SK-N-SH (cell line): ENCODE data around the gene ANLN.

Experiments used
- EP300 ChIP-seq, 2 experiments: IDR thresholded peaks; 2 replicates each; pipeline versions ENCODE4 v1.4.0 to v1.6.1; 2012; ENCODE audit warnings: borderline replicate concordance in 1 of 2, low read depth in 1 of 2, low read length in 1 of 2
- NRF1 ChIP-seq: IDR thresholded peaks from 2 replicates; pipeline ENCODE4 v1.6.1; 2012; ENCODE audit warnings: low read depth, mild to moderate bottlenecking, low read length
- POLR2AphosphoS5 ChIP-seq: IDR thresholded peaks from 2 replicates; pipeline ENCODE4 v1.6.1; 2012; ENCODE audit warnings: low read depth, low read length
- RCOR1 ChIP-seq: fragments of 150-350 bp; IDR thresholded peaks from 2 replicates; pipeline ENCODE4 v1.6.1; 2017; ENCODE audit warnings: antibody characterized with exemption, low read length
- RXRA ChIP-seq: IDR thresholded peaks from 2 replicates; pipeline ENCODE4 v1.4.0; 2012; ENCODE audit warnings: low read depth, mild to moderate bottlenecking, borderline replicate concordance
- SMC3 ChIP-seq: IDR thresholded peaks from 2 replicates; pipeline ENCODE4 v1.6.1; 2012; ENCODE audit warnings: low read depth, low read length, improper control_type of control experiment
- YY1 ChIP-seq: IDR thresholded peaks from 2 replicates; pipeline ENCODE4 v1.4.0; 2012; ENCODE audit warnings: low read depth, mild to moderate bottlenecking
- TF ChIP-seq, protein P1 (sequence below): fragments of 200-600 bp; sonication (generic); IDR thresholded peaks from 2 replicates; pipeline ENCODE4 v1.6.1; 2017; ENCODE audit warnings: antibody characterized with exemption, mild to moderate bottlenecking, moderate library complexity
- TF ChIP-seq, protein P2 (sequence below): IDR thresholded peaks from 2 replicates; pipeline ENCODE4 v1.6.1; 2012; ENCODE audit warnings: mild to moderate bottlenecking, low read depth, low read length, moderate library complexity
- TF ChIP-seq, protein P3 (sequence below): fragments of 150-350 bp; IDR thresholded peaks from 2 replicates; pipeline ENCODE4 v1.6.1; 2017; ENCODE audit warnings: antibody characterized with exemption, low read length, low read depth, borderline replicate concordance

DNA sequence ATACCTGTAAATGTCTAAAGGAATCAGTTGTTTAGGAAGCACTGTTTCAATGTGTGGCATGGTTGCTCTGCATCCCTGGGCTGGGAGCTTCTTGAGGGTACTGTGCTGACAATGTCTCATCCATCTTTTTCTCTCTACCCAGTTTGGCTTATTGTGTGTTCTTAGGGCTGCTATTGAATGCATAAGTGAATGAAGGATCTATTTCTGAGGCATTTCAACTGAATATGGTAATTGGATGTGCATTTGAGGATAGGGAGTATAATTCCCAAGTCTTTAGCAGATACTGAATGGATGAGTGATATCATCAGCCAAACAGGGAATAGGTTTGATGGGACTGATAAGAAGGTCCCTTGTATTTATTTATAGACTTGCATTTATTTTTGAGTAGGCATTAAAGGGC is 64.1 kb downstream of the ANLN start:
- TF ChIP-seq, protein P1, sequence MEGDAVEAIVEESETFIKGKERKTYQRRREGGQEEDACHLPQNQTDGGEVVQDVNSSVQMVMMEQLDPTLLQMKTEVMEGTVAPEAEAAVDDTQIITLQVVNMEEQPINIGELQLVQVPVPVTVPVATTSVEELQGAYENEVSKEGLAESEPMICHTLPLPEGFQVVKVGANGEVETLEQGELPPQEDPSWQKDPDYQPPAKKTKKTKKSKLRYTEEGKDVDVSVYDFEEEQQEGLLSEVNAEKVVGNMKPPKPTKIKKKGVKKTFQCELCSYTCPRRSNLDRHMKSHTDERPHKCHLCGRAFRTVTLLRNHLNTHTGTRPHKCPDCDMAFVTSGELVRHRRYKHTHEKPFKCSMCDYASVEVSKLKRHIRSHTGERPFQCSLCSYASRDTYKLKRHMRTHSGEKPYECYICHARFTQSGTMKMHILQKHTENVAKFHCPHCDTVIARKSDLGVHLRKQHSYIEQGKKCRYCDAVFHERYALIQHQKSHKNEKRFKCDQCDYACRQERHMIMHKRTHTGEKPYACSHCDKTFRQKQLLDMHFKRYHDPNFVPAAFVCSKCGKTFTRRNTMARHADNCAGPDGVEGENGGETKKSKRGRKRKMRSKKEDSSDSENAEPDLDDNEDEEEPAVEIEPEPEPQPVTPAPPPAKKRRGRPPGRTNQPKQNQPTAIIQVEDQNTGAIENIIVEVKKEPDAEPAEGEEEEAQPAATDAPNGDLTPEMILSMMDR = no peak
- TF ChIP-seq NRF1 = no peak
- TF ChIP-seq RXRA = no peak
- TF ChIP-seq, protein P2, sequence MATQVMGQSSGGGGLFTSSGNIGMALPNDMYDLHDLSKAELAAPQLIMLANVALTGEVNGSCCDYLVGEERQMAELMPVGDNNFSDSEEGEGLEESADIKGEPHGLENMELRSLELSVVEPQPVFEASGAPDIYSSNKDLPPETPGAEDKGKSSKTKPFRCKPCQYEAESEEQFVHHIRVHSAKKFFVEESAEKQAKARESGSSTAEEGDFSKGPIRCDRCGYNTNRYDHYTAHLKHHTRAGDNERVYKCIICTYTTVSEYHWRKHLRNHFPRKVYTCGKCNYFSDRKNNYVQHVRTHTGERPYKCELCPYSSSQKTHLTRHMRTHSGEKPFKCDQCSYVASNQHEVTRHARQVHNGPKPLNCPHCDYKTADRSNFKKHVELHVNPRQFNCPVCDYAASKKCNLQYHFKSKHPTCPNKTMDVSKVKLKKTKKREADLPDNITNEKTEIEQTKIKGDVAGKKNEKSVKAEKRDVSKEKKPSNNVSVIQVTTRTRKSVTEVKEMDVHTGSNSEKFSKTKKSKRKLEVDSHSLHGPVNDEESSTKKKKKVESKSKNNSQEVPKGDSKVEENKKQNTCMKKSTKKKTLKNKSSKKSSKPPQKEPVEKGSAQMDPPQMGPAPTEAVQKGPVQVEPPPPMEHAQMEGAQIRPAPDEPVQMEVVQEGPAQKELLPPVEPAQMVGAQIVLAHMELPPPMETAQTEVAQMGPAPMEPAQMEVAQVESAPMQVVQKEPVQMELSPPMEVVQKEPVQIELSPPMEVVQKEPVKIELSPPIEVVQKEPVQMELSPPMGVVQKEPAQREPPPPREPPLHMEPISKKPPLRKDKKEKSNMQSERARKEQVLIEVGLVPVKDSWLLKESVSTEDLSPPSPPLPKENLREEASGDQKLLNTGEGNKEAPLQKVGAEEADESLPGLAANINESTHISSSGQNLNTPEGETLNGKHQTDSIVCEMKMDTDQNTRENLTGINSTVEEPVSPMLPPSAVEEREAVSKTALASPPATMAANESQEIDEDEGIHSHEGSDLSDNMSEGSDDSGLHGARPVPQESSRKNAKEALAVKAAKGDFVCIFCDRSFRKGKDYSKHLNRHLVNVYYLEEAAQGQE = no peak
- no peak for TF ChIP-seq YY1
- TF ChIP-seq SMC3 = no peak
- TF ChIP-seq, protein P3, sequence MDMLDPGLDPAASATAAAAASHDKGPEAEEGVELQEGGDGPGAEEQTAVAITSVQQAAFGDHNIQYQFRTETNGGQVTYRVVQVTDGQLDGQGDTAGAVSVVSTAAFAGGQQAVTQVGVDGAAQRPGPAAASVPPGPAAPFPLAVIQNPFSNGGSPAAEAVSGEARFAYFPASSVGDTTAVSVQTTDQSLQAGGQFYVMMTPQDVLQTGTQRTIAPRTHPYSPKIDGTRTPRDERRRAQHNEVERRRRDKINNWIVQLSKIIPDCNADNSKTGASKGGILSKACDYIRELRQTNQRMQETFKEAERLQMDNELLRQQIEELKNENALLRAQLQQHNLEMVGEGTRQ = no peak
- TF ChIP-seq EP300 (IDR thresholded peaks at IDR 0.05; ENCODE audit: borderline replicate concordance in 1 of 2, low read depth in 1 of 2, low read length in 1 of 2) = no peak
- no peak for TF ChIP-seq POLR2AphosphoS5
- TF ChIP-seq RCOR1 = no peak
